MM.1S (cell line): ENCODE results near the gene MAG.

Experiments
- DNase-seq: peaks from one replicate; pipeline ENCODE4 v3.0.0-alpha.2; 2015
- H2AFZ ChIP-seq: fragments of 300-600 bp; sonication (generic); 2 replicates; pipeline ENCODE4 v1.6.0; 2016; ENCODE audit warnings: antibody characterized with exemption, low read length
- H3F3A ChIP-seq: fragments of 300-600 bp; sonication (generic); 2 replicates; pipeline ENCODE4 v1.6.1; 2016; ENCODE audit warnings: mild to moderate bottlenecking, antibody characterized with exemption, low read length, moderate library complexity, mixed read lengths; ENCODE audit not compliant: insufficient read depth
- H3K27ac ChIP-seq: fragments of 300-600 bp; sonication (generic); 2 replicates; pipeline ENCODE4 v1.5.1; 2016; ENCODE audit warnings: mild to moderate bottlenecking, low read length
- H3K27me3 ChIP-seq: fragments of 300-600 bp; sonication (generic); replicated peaks from 2 replicates; pipeline ENCODE4 v1.6.0; 2016; ENCODE audit warnings: low read length; ENCODE audit not compliant: insufficient read depth
- H3K36me3 ChIP-seq: fragments of 300-600 bp; sonication (generic); replicated peaks from 2 replicates; pipeline ENCODE4 v1.6.1; 2016; ENCODE audit warnings: mild to moderate bottlenecking, low read length, mixed read lengths; ENCODE audit not compliant: insufficient read depth
- H3K4me1 ChIP-seq: fragments of 300-600 bp; sonication (generic); 2 replicates; pipeline ENCODE4 v1.6.1; 2016; ENCODE audit warnings: low read length, mixed read lengths
- H3K4me2 ChIP-seq: fragments of 300-600 bp; sonication (generic); 2 replicates; pipeline ENCODE4 v1.6.0; 2016; ENCODE audit warnings: low read depth, low read length
- H3K4me3 ChIP-seq: fragments of 300-600 bp; sonication (generic); 2 replicates; pipeline ENCODE4 v1.5.1; 2016; ENCODE audit warnings: low read length, mixed read lengths
- H3K79me2 ChIP-seq: fragments of 300-600 bp; sonication (generic); 2 replicates; pipeline ENCODE4 v1.6.1; 2016; ENCODE audit warnings: mixed run types, low read length, mixed read lengths
- H3K9ac ChIP-seq: fragments of 300-600 bp; sonication (generic); 2 replicates; pipeline ENCODE4 v1.6.1; 2016; ENCODE audit warnings: low read length, mixed read lengths
- H3K9me2 ChIP-seq: fragments of 300-600 bp; sonication (generic); replicated peaks from 2 replicates; pipeline ENCODE4 v1.6.1; 2016; ENCODE audit warnings: mild to moderate bottlenecking, low read length, mixed read lengths; ENCODE audit not compliant: insufficient read depth
- H3K9me3 ChIP-seq: fragments of 300-600 bp; sonication (generic); replicated peaks from 2 replicates; pipeline ENCODE4 v1.6.1; 2016; ENCODE audit warnings: mild to moderate bottlenecking, low read length, mixed read lengths; ENCODE audit not compliant: insufficient read depth
- H4K20me1 ChIP-seq: fragments of 300-600 bp; sonication (generic); 2 replicates; pipeline ENCODE4 v1.6.1; 2016; ENCODE audit warnings: mild to moderate bottlenecking, low read length, moderate library complexity, mixed read lengths; ENCODE audit not compliant: insufficient read depth
- EZH2 ChIP-seq: fragments of 300-600 bp; sonication (generic); optimal IDR thresholded peaks from 2 replicates; pipeline ENCODE3; 2017; ENCODE audit warnings: low read depth, mild to moderate bottlenecking, antibody characterized with exemption, low read length, mixed read lengths
- EZH2phosphoT487 ChIP-seq: fragments of 300-600 bp; sonication (generic); IDR thresholded peaks from 2 replicates; pipeline ENCODE4 v1.6.1; 2018; ENCODE audit warnings: antibody characterized with exemption, low read length
- TF ChIP-seq, protein P1 (sequence below): fragments of 300-600 bp; sonication (generic); IDR thresholded peaks from 2 replicates; pipeline ENCODE4 v1.5.1; 2016; ENCODE audit warnings: antibody characterized with exemption, low read length, mixed read lengths

MAG gene

GRCh38 chr19:35322014-35322413 lies 30.1 kb downstream of the MAG start:
- no peak for DNase-seq
- Histone ChIP-seq H4K20me1 (no peaks in the 10 kb centered on the region), H3K4me1 (no peaks in the 10 kb centered on the region), H3K27ac (no peak overlapping the region), H3K9me2 (no peaks in the 10 kb centered on the region), H3K4me3 (no peak overlapping the region), H3K9me3 (no peaks in the 10 kb centered on the region), H3K4me2 (no peak overlapping the region), H3K79me2 (no peaks in the 10 kb centered on the region), H3K36me3 (no peaks in the 10 kb centered on the region), H2AFZ (no peak overlapping the region), H3K27me3 (peaks cover 74% of the 10 kb centered on the region), H3F3A (no peaks in the 10 kb centered on the region), H3K9ac (no peak overlapping the region)
- TF ChIP-seq EZH2: no peak
- TF ChIP-seq, protein P1, sequence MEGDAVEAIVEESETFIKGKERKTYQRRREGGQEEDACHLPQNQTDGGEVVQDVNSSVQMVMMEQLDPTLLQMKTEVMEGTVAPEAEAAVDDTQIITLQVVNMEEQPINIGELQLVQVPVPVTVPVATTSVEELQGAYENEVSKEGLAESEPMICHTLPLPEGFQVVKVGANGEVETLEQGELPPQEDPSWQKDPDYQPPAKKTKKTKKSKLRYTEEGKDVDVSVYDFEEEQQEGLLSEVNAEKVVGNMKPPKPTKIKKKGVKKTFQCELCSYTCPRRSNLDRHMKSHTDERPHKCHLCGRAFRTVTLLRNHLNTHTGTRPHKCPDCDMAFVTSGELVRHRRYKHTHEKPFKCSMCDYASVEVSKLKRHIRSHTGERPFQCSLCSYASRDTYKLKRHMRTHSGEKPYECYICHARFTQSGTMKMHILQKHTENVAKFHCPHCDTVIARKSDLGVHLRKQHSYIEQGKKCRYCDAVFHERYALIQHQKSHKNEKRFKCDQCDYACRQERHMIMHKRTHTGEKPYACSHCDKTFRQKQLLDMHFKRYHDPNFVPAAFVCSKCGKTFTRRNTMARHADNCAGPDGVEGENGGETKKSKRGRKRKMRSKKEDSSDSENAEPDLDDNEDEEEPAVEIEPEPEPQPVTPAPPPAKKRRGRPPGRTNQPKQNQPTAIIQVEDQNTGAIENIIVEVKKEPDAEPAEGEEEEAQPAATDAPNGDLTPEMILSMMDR: no peak
- no peak for TF ChIP-seq EZH2phosphoT487

DNA sequence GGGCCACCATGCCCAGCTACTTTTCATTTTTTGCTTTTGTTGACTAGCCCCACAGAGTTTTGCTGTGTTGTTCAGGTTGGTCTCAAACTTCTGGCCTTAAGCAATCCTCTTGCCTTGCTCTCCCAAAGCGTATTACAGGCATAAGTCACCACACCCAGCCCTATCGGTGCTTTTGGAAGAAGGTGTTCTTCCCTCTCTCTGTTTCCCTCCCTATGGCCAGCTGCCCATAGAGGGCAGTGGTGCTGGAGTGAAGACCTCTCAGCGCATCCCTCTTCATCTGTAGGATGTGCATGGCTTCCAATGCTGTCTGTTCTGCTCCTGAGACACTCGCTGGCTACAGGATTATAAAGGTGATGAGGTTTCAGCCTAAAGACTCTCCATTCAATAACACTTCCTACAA lies 35.7 kb downstream of the MAG start:
- H3K79me2 ChIP-seq: no peaks in the 10 kb centered on the region
- no peaks in the 10 kb centered on the region for H3K9me3 ChIP-seq
- H3K4me1 ChIP-seq: no peaks in the 10 kb centered on the region
- no peak overlapping the region for H3K27ac ChIP-seq
- no peak for TF ChIP-seq EZH2phosphoT487
- TF ChIP-seq, protein P1: peak; percentile 21
- no peaks in the 10 kb centered on the region for H3F3A ChIP-seq
- H4K20me1 ChIP-seq: no peaks in the 10 kb centered on the region
- H3K9ac ChIP-seq: no peak overlapping the region
- DNase-seq: no peak
- H3K27me3 ChIP-seq: peaks cover 80% of the 10 kb centered on the region
- H2AFZ ChIP-seq: no peak overlapping the region
- H3K4me2 ChIP-seq: no peak overlapping the region
- no peak overlapping the region for H3K4me3 ChIP-seq
- H3K36me3 ChIP-seq: no peaks in the 10 kb centered on the region
- no peaks in the 10 kb centered on the region for H3K9me2 ChIP-seq

DNA sequence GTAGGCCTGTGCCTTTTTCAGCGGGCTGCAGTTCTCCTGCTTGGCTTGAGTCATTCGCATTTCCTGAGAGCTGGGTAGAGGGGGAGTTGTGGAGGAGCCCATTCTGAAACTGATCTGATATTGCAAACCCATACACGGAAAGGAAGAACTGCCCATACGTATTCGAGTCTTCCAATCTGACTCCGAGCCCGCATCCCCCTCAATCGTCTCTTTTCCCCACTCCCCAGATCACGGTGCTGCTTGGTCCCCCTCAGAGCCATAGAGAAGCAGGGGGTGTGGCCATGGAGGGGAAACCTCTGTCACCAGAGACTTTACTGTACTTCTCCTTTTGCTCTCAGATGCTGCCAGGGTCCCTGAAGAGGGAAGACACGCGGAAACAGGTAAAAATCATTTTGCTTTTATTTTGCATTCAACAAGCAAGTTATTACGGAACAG lies 36.9 kb downstream of the MAG start, which contains the start of gene CD22:
Gene CD22, plus strand, starts transcription at position 337 of the 435 bp plus-strand sequence. CDS start 2,854 bp downstream, outside the sequence.
- no peak within 1 kb of the TSS for H2AFZ ChIP-seq
- H3K9ac ChIP-seq: no peak within 1 kb of the TSS
- peaks cover 85% of the 10 kb centered on the region for H3K27me3 ChIP-seq
- no peak within 1 kb of the TSS for H3K27ac ChIP-seq
- no peaks in the 10 kb centered on the region for H3K36me3 ChIP-seq
- no peaks in the 10 kb centered on the region for H3K79me2 ChIP-seq
- H3K9me3 ChIP-seq: no peaks in the 10 kb centered on the region
- H3K4me2 ChIP-seq: no peak within 1 kb of the TSS
- no peaks in the 10 kb centered on the region for H3K9me2 ChIP-seq
- no peak for TF ChIP-seq EZH2phosphoT487
- TF ChIP-seq EZH2: no peak
- TF ChIP-seq, protein P1: no peak
- no peak for DNase-seq
- H3K4me1 ChIP-seq: no peaks in the 10 kb centered on the region
- H3K4me3 ChIP-seq: no peak within 1 kb of the TSS
- H3F3A ChIP-seq: no peaks in the 10 kb centered on the region
- no peaks in the 10 kb centered on the region for H4K20me1 ChIP-seq

DNA sequence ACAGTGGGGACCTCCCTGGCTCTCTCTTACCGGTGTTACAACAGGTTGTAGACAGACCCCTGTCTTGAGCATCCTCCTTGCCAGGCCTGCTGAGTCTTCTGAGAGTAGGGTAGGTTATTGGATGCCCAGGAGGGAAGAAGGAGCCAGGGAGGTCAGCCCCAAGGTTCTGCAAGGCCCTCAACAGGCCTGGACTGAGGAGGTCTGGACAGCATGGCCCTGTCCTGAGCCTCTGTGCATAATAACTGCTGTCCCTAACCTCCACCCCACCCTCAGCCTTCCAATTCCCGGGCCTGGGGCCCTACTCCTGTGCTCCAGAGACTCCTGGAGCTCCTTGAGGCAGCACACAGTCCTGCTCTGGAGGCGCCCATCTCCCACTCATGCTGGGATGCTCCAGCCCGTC lies 37.4 kb downstream of the MAG start:
- Histone ChIP-seq H3K4me3 (no peak overlapping the region), H3K27ac (no peak overlapping the region), H3K4me2 (no peak overlapping the region), H3K9me3 (no peaks in the 10 kb centered on the region), H3K9me2 (no peaks in the 10 kb centered on the region), H3K79me2 (no peaks in the 10 kb centered on the region), H3K36me3 (no peaks in the 10 kb centered on the region), H2AFZ (no peak overlapping the region), H3K4me1 (no peaks in the 10 kb centered on the region), H4K20me1 (no peaks in the 10 kb centered on the region), H3K9ac (no peak overlapping the region), H3F3A (no peaks in the 10 kb centered on the region), H3K27me3 (peaks cover 88% of the 10 kb centered on the region)
- TF ChIP-seq EZH2phosphoT487: no peak
- TF ChIP-seq, protein P1: no peak
- no peak for DNase-seq
